ENCODE results near the gene SEC61A2. TPM values are rescaled to one million over a fixed set of nuclear protein-coding genes. Genes with fewer than 3 reads are reported as not detected.

Gene SEC61A2
- total and polyA plus RNA-seq, 4 donors, result 3.8 to 8.8 (median 6.2) TPM

DNA sequence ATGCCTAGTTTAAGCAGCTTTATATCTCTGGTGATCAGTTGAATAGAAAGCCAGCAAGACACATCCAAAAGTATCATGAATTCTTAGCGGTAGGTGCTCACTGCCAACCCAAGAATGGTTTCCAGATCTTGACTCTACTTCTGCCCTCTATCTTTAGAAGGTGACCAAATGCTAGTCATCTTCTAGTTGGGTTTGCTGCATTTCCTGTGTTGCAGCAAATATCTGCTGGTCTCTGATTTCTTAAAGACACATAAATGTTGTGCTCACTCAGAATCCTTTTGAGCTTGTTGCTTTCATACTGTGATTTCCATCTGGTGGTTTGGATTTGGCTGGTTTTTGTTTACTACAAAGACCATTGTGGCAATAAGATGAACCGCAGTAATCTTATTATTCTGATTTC is 68.7 kb downstream of the SEC61A2 start (continued):
- TF ChIP-seq ATF3 (IDR thresholded peaks at IDR 0.05) (no peak), EGR1 (IDR thresholded peaks at IDR 0.05; ENCODE audit: low read depth in 2 of 2) (no peak), GABPA (IDR thresholded peaks at IDR 0.05 in 1 of 2, conservative IDR thresholded peaks at IDR 0.05 in 1 of 2) (no peak)

DNA sequence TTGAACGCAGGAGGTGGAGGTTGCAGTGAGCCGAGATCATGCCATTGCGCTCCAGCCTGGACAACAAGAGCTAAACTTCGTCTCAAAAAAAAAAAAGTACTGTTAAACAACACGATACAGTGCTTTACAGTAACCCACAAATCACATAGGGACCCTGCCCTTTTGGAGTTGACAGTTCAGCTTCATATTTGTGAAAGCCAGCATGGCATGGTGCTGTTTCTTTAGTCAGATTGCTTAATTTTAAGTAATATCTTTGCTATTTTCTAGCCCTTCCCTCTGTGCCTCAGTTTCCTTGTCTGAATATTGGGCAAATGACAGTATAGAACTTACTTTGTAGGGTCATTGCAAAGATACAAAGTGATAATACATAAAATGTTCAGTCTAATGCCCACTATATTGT is 71.4 kb downstream of the SEC61A2 start:
- Histone ChIP-seq H3K27me3 (ENCODE audit: control insufficient read depth in 4 of 4, insufficient read depth in 4 of 4, low read length in 3 of 4) (no peaks in the 10 kb centered on the region), H3K27ac (ENCODE audit: low read depth in 1 of 2, low read length in 2 of 2) (no peak overlapping the region), H3K9ac (ENCODE audit: low read depth in 1 of 2, low read length in 2 of 2) (no peak overlapping the region), H3K4me3 (ENCODE audit: low read depth in 1 of 3, low read length in 3 of 3) (no peak overlapping the region), H3K36me3 (ENCODE audit: control insufficient read depth in 4 of 4, insufficient read depth in 3 of 4, low read depth in 1 of 4, low read length in 3 of 4) (peaks cover 7 to 19% (median 18%) of the 10 kb centered on the region in 4 donors), H3K9me3 (ENCODE audit: control insufficient read depth in 4 of 4, low read length in 3 of 4) (no peaks in the 10 kb centered on the region), H3K4me1 (ENCODE audit: control insufficient read depth in 4 of 4, insufficient read depth in 4 of 4, low read length in 3 of 4) (peaks cover 1 to 14% (median 10%) of the 10 kb centered on the region in 4 donors)
- 94% methylated on average over 5 of the region's 5 CpGs for WGBS
- TF ChIP-seq, protein P1, sequence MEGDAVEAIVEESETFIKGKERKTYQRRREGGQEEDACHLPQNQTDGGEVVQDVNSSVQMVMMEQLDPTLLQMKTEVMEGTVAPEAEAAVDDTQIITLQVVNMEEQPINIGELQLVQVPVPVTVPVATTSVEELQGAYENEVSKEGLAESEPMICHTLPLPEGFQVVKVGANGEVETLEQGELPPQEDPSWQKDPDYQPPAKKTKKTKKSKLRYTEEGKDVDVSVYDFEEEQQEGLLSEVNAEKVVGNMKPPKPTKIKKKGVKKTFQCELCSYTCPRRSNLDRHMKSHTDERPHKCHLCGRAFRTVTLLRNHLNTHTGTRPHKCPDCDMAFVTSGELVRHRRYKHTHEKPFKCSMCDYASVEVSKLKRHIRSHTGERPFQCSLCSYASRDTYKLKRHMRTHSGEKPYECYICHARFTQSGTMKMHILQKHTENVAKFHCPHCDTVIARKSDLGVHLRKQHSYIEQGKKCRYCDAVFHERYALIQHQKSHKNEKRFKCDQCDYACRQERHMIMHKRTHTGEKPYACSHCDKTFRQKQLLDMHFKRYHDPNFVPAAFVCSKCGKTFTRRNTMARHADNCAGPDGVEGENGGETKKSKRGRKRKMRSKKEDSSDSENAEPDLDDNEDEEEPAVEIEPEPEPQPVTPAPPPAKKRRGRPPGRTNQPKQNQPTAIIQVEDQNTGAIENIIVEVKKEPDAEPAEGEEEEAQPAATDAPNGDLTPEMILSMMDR (IDR thresholded peaks at IDR 0.05; ENCODE audit: low read depth, low read length, missing input control), result no peak
- TF ChIP-seq RAD21 (IDR thresholded peaks at IDR 0.05), result no peak
- no peak for TF ChIP-seq YY1 (IDR thresholded peaks at IDR 0.05)
- TF ChIP-seq HNF4G (IDR thresholded peaks at IDR 0.05), result no peak
- no peak for TF ChIP-seq MAX (IDR thresholded peaks at IDR 0.05)
- no peak for TF ChIP-seq HNF4A (conservative IDR thresholded peaks at IDR 0.05)
- TF ChIP-seq ATF3 (IDR thresholded peaks at IDR 0.05), result no peak
- DNase-seq (ENCODE audit: low spot score), result no peak

DNA sequence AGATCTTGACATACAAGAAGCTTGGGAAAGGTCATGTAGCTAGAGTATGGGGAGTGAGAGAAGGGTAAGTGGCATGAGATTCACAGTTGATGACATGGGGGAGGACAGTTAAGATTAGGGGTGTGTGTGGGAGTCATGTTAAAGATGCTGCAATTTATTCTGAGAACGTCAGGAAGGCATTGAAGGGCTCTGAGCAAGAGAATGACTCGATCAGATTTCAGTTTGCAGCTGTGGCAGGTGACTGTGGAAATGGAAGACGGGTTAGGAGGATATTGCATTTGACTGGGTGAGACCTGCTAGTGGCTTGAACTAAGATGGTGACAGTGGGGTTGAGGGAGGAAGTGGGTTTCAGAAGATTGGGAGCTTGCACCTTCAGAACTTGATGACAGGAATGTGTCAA is 72.1 kb downstream of the SEC61A2 start:
- peaks cover 7 to 19% (median 18%) of the 10 kb centered on the region in 4 donors for H3K36me3 ChIP-seq (ENCODE audit: control insufficient read depth in 4 of 4, insufficient read depth in 3 of 4, low read depth in 1 of 4, low read length in 3 of 4)
- no peaks in the 10 kb centered on the region for H3K9me3 ChIP-seq (ENCODE audit: control insufficient read depth in 4 of 4, low read length in 3 of 4)
- peaks cover 1 to 12% (median 8%) of the 10 kb centered on the region in 4 donors for H3K4me1 ChIP-seq (ENCODE audit: control insufficient read depth in 4 of 4, insufficient read depth in 4 of 4, low read length in 3 of 4)
- no peak overlapping the region for H3K4me3 ChIP-seq (ENCODE audit: low read depth in 1 of 3, low read length in 3 of 3)
- no peak overlapping the region for H3K9ac ChIP-seq (ENCODE audit: low read depth in 1 of 2, low read length in 2 of 2)
- no peak for DNase-seq (ENCODE audit: low spot score)
- whole genome bisulfite sequencing, result 89% methylated on average over 3 of the region's 3 CpGs
- no peak for TF ChIP-seq EGR1 (IDR thresholded peaks at IDR 0.05; ENCODE audit: low read depth in 2 of 2)
- TF ChIP-seq RAD21 (IDR thresholded peaks at IDR 0.05), result no peak
- no peak for TF ChIP-seq REST (IDR thresholded peaks at IDR 0.05)
- TF ChIP-seq TAF1 (conservative IDR thresholded peaks at IDR 0.05), result no peak
- TF ChIP-seq JUND (IDR thresholded peaks at IDR 0.05), result no peak
- TF ChIP-seq, protein P2, sequence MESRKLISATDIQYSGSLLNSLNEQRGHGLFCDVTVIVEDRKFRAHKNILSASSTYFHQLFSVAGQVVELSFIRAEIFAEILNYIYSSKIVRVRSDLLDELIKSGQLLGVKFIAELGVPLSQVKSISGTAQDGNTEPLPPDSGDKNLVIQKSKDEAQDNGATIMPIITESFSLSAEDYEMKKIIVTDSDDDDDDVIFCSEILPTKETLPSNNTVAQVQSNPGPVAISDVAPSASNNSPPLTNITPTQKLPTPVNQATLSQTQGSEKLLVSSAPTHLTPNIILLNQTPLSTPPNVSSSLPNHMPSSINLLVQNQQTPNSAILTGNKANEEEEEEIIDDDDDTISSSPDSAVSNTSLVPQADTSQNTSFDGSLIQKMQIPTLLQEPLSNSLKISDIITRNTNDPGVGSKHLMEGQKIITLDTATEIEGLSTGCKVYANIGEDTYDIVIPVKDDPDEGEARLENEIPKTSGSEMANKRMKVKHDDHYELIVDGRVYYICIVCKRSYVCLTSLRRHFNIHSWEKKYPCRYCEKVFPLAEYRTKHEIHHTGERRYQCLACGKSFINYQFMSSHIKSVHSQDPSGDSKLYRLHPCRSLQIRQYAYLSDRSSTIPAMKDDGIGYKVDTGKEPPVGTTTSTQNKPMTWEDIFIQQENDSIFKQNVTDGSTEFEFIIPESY (IDR thresholded peaks at IDR 0.05), result no peak
- no peak for TF ChIP-seq RXRA (IDR thresholded peaks at IDR 0.05)
- TF ChIP-seq FOXA1 (IDR thresholded peaks at IDR 0.05), result no peak
- TF ChIP-seq MAX (IDR thresholded peaks at IDR 0.05), result no peak
- no peak for TF ChIP-seq FOXA2 (IDR thresholded peaks at IDR 0.05)
- no peak for TF ChIP-seq SP1 (IDR thresholded peaks at IDR 0.05)
- TF ChIP-seq HNF4A (conservative IDR thresholded peaks at IDR 0.05), result no peak
- TF ChIP-seq HNF4G (IDR thresholded peaks at IDR 0.05), result no peak
- no peak for TF ChIP-seq ATF3 (IDR thresholded peaks at IDR 0.05)
- no peak for TF ChIP-seq NR2F2 (IDR thresholded peaks at IDR 0.05)
- TF ChIP-seq YY1 (IDR thresholded peaks at IDR 0.05), result no peak
- no peak for TF ChIP-seq GABPA (IDR thresholded peaks at IDR 0.05 in 1 of 2, conservative IDR thresholded peaks at IDR 0.05 in 1 of 2)
- TF ChIP-seq, protein P1 (IDR thresholded peaks at IDR 0.05; ENCODE audit: low read depth, low read length, missing input control), result no peak
- H3K27ac ChIP-seq (ENCODE audit: low read depth in 1 of 2, low read length in 2 of 2), result no peak overlapping the region
- no peaks in the 10 kb centered on the region for H3K27me3 ChIP-seq (ENCODE audit: control insufficient read depth in 4 of 4, insufficient read depth in 4 of 4, low read length in 3 of 4)
